Stimulated activated naive CD8-positive, alpha-beta T cell treated with anti-CD3 and anti-CD28 coated beads, Interleukin-15, Interleukin-2, amounts not matched to agents 100 ng/mL and 50 ng/mL, for 24 hours (primary cell): ENCODE data around the gene CAV1.

Experiments
- H3K27ac Mint-ChIP-seq: one replicate; pipeline ENCODE4 v1.8.0; 2021; ENCODE audit warnings: mild to moderate bottlenecking, mixed read lengths
- H3K27me3 Mint-ChIP-seq: one replicate; pipeline ENCODE4 v1.8.0; 2021; ENCODE audit warnings: mixed read lengths
- H3K36me3 Mint-ChIP-seq: one replicate; pipeline ENCODE4 v1.8.0; 2021; ENCODE audit warnings: low read depth, mixed read lengths
- H3K4me1 Mint-ChIP-seq: one replicate; pipeline ENCODE4 v1.8.0; 2021; ENCODE audit warnings: low read depth, mixed read lengths
- H3K4me3 Mint-ChIP-seq: one replicate; pipeline ENCODE4 v1.8.0; 2021; ENCODE audit warnings: mild to moderate bottlenecking, mixed read lengths
- H3K9me3 Mint-ChIP-seq: one replicate; pipeline ENCODE4 v1.8.0; 2021; ENCODE audit warnings: mixed read lengths

Gene CAV1

GRCh38 chr7:116499168-116500077 lies 25.4 kb upstream of the CAV1 start, which contains the start of gene CAV2:
TSS of gene CAV2 (plus strand) at chr7:116499738. CDS start at chr7:116499782, 44 bp downstream.
- Mint-ChIP-seq H3K36me3 (no peaks in the 10 kb centered on the region), H3K4me3 (peak within 1 kb of the TSS; percentile 65), H3K9me3 (no peaks in the 10 kb centered on the region), H3K4me1 (peaks cover 10% of the 10 kb centered on the region), H3K27ac (peak within 1 kb of the TSS; percentile 19), H3K27me3 (peaks cover 67% of the 10 kb centered on the region)

DNA sequence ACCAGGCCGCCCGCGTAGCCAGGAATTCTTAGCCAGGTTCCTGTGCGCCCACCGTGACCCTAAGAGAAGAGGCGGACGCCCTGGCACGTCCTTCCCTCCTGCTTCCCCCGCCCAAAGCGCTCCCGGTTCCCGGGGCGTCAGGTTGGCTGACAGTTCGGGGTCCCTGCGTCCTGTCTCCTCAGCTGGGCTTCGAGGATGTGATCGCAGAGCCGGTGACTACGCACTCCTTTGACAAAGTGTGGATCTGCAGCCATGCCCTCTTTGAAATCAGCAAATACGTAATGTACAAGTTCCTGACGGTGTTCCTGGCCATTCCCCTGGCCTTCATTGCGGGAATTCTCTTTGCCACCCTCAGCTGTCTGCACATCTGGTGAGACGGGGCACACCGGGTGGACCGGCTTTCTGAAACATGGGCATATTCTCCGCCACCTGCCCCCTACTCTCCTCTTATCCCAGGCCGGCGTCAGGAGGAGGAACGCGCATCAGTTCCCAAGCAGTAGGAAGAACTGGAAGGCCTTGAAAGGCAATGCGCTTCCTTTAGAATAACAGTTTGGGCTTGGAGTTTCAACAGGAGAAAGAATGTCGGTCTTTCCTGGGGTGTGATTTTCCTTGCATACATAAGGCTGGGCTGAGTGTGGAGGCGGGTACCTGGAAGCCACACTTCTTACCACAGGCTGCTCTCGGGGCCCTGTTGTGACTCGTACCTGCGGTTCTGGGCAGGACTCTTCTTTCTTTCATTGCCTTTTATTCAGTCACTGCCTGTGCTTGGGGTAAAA lies 24.6 kb upstream of the CAV1 start:
- peaks cover 71% of the 10 kb centered on the region for H3K27me3 Mint-ChIP-seq
- H3K27ac Mint-ChIP-seq: peak overlapping the region; percentile 63
- peaks cover 10% of the 10 kb centered on the region for H3K4me1 Mint-ChIP-seq
- no peaks in the 10 kb centered on the region for H3K36me3 Mint-ChIP-seq
- H3K4me3 Mint-ChIP-seq: peak overlapping the region; percentile 65
- no peaks in the 10 kb centered on the region for H3K9me3 Mint-ChIP-seq

- H3K36me3 Mint-ChIP-seq: no peaks in the 10 kb centered on the region
- H3K4me3 Mint-ChIP-seq: no peak overlapping the region
- H3K27me3 Mint-ChIP-seq: peaks cover 73% of the 10 kb centered on the region
- H3K9me3 Mint-ChIP-seq: no peaks in the 10 kb centered on the region
- no peak overlapping the region for H3K27ac Mint-ChIP-seq
- H3K4me1 Mint-ChIP-seq: peaks cover 10% of the 10 kb centered on the region
Measured at GRCh38 chr7:116501425-116502167, 23.2 kb upstream of the CAV1 start.

DNA sequence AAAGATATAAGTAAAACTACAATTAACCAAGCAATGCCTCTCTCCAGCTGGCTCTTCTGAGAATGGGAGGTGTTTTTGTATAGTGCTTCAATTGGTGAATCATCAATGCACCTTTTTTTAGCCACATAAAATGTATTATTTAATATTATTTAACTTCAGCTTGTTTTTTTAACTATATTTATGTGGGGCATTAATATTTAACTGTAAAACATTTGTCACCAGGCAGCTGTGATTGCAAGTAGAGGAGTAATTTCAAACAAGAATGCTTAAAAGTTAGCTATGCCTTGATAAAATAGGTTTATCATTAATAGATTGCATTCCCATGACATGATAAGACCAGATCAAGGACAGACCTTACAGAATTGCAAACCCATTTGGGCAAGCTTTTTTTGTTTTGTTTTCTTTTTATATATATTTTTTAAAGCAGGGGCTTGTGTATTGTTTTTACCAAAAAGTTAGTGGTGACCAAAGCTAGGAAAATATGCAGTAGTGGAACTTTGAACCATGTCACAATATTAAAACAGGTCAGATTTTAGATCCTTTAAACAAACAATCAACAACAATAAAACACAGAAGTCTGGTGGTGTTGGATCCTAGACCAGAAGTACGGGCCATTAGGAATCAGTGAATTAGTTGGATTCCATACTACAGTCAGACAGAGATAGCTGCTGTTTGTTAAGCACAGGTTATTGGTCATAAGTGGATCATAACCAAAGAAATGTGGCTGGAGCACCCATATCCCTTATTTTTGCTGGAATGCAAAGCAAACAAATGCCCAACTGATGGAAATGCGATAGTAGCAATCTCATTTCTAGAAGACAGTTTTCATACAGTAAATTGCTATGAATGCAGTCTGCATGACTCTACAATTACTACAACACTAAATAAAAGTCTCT lies 22.4 kb upstream of the CAV1 start:
- peaks cover 65% of the 10 kb centered on the region for H3K27me3 Mint-ChIP-seq
- no peaks in the 10 kb centered on the region for H3K9me3 Mint-ChIP-seq
- no peak overlapping the region for H3K4me3 Mint-ChIP-seq
- no peaks in the 10 kb centered on the region for H3K36me3 Mint-ChIP-seq
- no peak overlapping the region for H3K27ac Mint-ChIP-seq
- peaks cover 10% of the 10 kb centered on the region for H3K4me1 Mint-ChIP-seq

DNA sequence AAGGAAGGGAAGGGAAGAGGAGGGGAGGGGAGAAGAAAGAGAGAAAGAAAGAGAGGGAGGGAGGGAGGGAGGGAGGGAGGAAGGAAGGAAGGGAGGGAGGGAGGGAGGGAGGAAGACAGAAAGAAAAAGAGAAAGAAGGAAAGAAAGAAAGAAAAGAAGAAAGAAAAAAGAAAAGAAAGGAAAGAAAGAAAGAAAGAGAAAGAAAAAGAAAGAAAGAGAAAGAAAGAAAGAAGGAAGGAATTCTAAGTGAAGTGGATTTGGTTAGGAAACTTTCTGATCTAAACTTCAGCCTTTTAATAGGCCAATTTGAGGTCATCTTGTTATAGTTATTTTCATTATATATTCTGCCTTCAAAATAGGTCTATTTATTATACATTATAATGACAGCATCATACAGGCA lies 21.0 kb upstream of the CAV1 start:
- H3K9me3 Mint-ChIP-seq: no peaks in the 10 kb centered on the region
- H3K36me3 Mint-ChIP-seq: no peaks in the 10 kb centered on the region
- H3K4me3 Mint-ChIP-seq: no peak overlapping the region
- no peak overlapping the region for H3K27ac Mint-ChIP-seq
- H3K4me1 Mint-ChIP-seq: peaks cover 10% of the 10 kb centered on the region
- H3K27me3 Mint-ChIP-seq: peaks cover 51% of the 10 kb centered on the region

GRCh38 chr7:116505278-116505677 lies 19.6 kb upstream of the CAV1 start:
- Mint-ChIP-seq H3K27me3 (peaks cover 52% of the 10 kb centered on the region), H3K4me3 (no peak overlapping the region)

DNA sequence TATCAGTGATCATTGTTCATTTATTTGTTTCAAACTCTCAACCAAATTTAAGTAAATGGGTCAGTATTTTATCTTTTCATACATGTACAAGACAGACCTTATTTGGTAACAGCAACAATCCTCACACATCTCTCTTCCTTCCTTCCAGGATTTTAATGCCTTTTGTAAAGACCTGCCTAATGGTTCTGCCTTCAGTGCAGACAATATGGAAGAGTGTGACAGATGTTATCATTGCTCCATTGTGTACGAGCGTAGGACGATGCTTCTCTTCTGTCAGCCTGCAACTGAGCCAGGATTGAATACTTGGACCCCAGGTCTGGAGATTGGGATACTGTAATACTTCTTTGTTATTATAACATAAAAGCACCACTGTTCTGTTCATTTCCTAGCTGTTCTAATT lies 19.0 kb upstream of the CAV1 start:
- peaks cover 1% of the 10 kb centered on the region for H3K4me1 Mint-ChIP-seq
- H3K4me3 Mint-ChIP-seq: no peak overlapping the region
- H3K36me3 Mint-ChIP-seq: no peaks in the 10 kb centered on the region
- no peaks in the 10 kb centered on the region for H3K9me3 Mint-ChIP-seq
- no peak overlapping the region for H3K27ac Mint-ChIP-seq
- peaks cover 50% of the 10 kb centered on the region for H3K27me3 Mint-ChIP-seq

More at GRCh38 chr7:116505278-116505677, 19.6 kb upstream of the CAV1 start:
- Mint-ChIP-seq H3K36me3 (no peaks in the 10 kb centered on the region), H3K27ac (no peak overlapping the region), H3K4me1 (peaks cover 7% of the 10 kb centered on the region), H3K9me3 (no peaks in the 10 kb centered on the region)

GRCh38 chr7:116509982-116510579 lies 14.8 kb upstream of the CAV1 start:
- Mint-ChIP-seq H3K27me3 (peaks cover 50% of the 10 kb centered on the region), H3K36me3 (no peaks in the 10 kb centered on the region), H3K4me1 (peaks cover 19% of the 10 kb centered on the region), H3K4me3 (no peak overlapping the region), H3K9me3 (no peaks in the 10 kb centered on the region), H3K27ac (no peak overlapping the region)

DNA sequence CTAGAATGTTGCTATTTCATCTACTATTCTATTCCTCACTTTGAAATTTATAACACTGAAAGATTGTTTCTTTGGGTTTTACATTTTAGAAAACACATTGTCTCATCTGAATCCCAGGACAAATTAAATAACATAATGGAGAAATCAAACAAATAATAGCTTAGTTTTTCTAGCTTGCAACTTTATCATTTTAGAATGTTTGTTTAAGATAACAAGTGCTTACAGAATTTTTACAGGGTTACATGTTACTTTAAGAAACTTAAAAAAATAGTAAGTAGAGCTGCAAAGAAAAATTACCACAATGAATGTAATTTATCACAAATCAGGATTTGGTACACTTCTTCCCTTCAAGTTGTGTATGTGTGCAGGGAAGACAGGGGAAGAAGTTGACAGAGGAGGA lies 14.0 kb upstream of the CAV1 start:
- no peaks in the 10 kb centered on the region for H3K9me3 Mint-ChIP-seq
- no peak overlapping the region for H3K27ac Mint-ChIP-seq
- H3K4me1 Mint-ChIP-seq: peaks cover 19% of the 10 kb centered on the region
- H3K27me3 Mint-ChIP-seq: peaks cover 50% of the 10 kb centered on the region
- H3K4me3 Mint-ChIP-seq: no peak overlapping the region
- no peaks in the 10 kb centered on the region for H3K36me3 Mint-ChIP-seq

DNA sequence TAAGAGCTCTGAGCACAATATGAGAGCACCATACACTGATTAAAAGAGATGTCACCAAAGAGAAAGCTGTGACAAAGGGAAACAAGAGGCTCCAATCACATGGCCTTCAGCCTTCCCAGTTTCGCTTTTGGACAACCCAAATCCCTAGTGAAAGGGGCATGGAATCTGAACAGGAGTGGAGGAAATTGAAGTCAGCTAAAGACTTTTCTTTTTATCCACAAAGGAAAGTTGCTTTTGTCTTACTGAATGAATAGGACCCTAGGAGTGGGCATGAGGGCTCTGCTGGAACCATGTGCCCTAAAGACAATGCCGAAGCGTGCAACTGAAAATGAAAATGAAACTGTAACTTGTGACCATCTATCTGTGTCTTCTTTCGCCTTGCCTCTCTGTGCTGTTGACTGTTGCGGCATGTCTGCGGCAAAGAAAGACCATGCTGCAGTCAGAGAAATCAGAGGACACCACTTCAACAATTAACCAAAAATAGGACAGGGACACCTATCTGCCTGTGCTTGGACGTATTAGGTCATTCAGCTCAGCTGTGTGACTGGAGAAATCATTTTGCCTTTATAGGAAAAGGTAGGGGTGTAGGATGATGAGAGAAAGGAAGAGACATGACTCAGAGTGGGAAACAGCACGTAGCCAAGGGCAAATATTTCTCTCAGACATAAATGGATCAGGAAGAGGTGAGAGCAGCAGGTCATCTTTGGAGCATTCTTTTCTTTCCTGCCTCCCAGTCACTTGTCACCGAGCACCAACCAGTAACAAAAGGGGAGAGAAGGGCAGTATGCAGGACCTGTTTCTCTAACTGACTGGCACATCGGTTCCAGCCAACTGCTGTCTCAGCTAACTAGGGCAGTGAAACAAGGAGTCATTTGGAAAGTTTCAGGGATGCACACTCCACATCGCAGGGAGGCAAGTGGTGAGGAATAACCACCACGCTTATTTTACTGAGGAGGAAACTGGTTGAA lies 13.0 kb upstream of the CAV1 start:
- Mint-ChIP-seq H3K9me3 (no peaks in the 10 kb centered on the region), H3K4me1 (peaks cover 19% of the 10 kb centered on the region), H3K36me3 (no peaks in the 10 kb centered on the region), H3K4me3 (peak overlapping the region; percentile 82), H3K27ac (peak overlapping the region; percentile 14), H3K27me3 (peaks cover 46% of the 10 kb centered on the region)

DNA sequence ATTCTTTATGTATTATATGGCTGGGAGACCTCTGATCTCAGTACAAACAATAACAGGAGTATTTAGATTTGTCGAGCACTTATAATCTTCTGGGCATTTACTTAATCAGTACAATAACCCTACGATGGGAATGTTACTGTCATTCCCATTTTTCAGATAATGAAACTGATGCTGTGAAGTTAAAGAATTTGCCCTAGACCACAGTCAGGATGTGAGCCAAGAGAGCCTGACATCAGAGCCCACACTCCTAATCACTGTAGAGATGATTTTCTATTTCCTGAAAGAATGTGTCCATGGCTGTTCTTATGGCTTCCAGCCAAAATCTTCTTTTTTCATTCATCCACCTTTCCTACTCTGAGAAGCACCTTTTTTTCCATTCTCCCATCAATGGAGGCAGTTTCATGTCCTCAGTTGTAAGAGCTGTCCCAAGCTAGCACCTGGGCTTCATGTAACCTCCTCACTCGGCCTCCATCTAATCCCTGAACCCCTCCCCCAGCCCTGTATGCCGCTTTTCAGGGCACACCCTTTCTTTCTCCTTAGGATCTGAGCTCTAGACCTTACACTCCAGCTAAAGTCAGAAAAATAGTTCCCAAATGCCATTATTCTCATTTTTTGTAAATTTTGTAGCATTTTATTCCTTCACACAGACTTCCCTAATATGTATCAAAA lies 12.2 kb upstream of the CAV1 start:
- H3K4me1 Mint-ChIP-seq: peaks cover 19% of the 10 kb centered on the region
- no peaks in the 10 kb centered on the region for H3K9me3 Mint-ChIP-seq
- no peak overlapping the region for H3K27ac Mint-ChIP-seq
- H3K27me3 Mint-ChIP-seq: peaks cover 46% of the 10 kb centered on the region
- no peak overlapping the region for H3K4me3 Mint-ChIP-seq
- no peaks in the 10 kb centered on the region for H3K36me3 Mint-ChIP-seq

DNA sequence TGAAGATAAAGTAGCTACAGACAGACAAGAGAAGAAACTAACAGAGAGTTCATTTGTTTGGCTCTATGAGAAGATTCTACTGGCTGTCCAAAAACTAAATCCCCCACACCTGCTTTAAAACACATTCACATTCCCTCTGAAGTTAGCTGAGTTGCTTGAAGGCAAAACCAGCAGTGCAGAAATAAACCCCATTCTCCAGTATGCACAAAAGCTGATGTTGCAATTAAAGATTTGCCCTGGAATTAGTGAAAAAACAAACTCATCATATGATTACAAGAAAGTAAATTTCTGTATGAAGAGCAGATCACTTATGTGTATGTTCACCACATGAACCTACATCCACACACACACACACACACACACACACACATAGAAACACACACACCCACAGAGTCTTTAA lies 9.3 kb upstream of the CAV1 start:
- Mint-ChIP-seq H3K27ac (no peak overlapping the region), H3K4me1 (peaks cover 19% of the 10 kb centered on the region), H3K27me3 (peaks cover 46% of the 10 kb centered on the region), H3K36me3 (no peaks in the 10 kb centered on the region), H3K9me3 (no peaks in the 10 kb centered on the region), H3K4me3 (no peak overlapping the region)
